RWPE1 (cell line): Measurements from ENCODE around the gene CNOT9.

Experiments used
- CTCF ChIA-PET: fragments of 350-600 bp; sonication (Branson Sonifier 250); formaldehyde crosslinking; extraction: SDS; loops from one replicate; lab custom pipeline; 2021; lab: Yijun Ruan, JAX
- POLR2A ChIA-PET: fragments of 400-600 bp; formaldehyde crosslinking; extraction: SDS; loops from one replicate; lab custom pipeline; 2020; ENCODE audit warnings: antibody characterized with exemption; ENCODE audit not compliant: low non-redundant PET; lab: Yijun Ruan, JAX
- DNase-seq: peaks from one replicate; pipeline ENCODE4 v3.0.0; 2012; ENCODE audit warnings: low spot score
- H3K27ac ChIP-seq: fragments of 450-650 bp; 2 replicates; pipeline ENCODE4 v1.5.1; 2017
- CTCF ChIP-seq: fragments of 450-650 bp; conservative IDR thresholded peaks from 2 replicates; pipeline ENCODE4 v1.5.1; 2017; ENCODE audit warnings: low read depth, mild to moderate bottlenecking

The CNOT9 gene

GRCh38 chr2:218585541-218585940 is 16.9 kb downstream of the CNOT9 start:
- no peak for TF ChIP-seq CTCF
- no peak for DNase-seq
- ChIA-PET CTCF (interaction anchor here (0.6 kb wide), 1 partner anchor 137 kb away, joined by 3 read pairs; no protein-coding TSS in a partner anchor), POLR2A (no interaction called here)
- no peak overlapping the region for H3K27ac ChIP-seq

DNA sequence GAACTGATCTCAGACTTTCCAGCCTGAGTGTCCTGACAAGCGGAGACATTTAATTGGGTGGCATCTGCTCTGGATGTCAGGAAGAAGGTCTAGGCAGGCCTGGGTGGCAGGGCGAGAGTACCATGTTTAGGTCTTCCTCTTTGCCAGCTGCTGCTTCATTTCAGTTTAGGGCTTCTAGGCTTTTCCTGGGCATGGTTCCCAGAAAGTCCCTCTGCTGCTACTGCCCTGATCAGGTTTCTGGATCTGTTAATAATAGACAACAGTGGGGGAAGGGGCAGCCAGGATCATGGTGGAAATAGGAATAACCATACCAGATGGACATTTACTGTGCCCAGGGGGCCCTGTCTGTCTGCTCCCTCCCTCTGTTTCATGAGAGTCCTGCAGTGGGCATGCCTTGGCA is 36.8 kb downstream of the CNOT9 start:
- ChIA-PET POLR2A (no interaction called here), CTCF (interaction anchor here (0.7 kb wide), 1 partner anchor 279 kb away, joined by 3 read pairs; no protein-coding TSS in a partner anchor)
- H3K27ac ChIP-seq, result peak overlapping the region; percentile 63
- TF ChIP-seq CTCF, result no peak
- no peak for DNase-seq

DNA sequence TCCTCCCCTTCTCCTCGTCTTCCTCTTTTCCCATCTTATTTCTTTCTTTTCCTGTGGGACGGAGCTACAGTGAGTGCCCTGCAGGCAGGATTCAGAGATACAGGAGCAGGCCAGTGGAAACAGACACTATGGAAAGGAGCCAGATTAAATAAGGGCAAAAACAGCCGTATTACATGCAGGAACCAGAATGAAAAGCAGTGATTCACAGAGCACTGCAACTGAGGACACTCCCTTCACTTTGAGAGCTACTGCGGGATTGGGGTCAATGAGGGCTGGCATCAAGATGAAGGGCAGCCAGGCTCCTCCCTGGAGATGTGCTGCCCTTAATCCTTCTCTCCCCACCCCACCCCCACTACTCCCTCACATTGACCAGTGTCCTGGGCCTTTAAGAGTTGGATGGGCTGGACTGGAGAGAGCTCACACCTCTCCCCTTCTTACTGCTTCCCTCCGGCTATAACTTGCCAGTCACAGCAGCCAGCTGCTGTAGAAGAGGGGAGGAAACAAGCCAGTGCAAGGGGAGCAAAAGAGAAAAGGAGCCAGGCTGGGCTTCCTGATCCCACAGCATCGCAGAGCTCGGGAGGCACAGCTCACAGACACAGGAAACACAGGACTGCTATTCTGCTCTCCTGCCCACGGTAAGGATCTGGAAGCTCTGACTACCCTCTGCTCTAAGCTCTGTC is 38.9 kb downstream of the CNOT9 start, which contains the start of gene PLCD4:
PLCD4 (plus strand) TSS at position 464 of the 680 bp plus-strand sequence. CDS start 7,841 bp downstream, outside the sequence.
- H3K27ac ChIP-seq, result peak within 1 kb of the TSS; percentile 95
- TF ChIP-seq CTCF, result no peak
- peak; percentile 82 for DNase-seq
- CTCF ChIA-PET, result no interaction called here
- POLR2A ChIA-PET, result no interaction called here

GRCh38 chr2:218615868-218616315 is 47.3 kb downstream of the CNOT9 start:
- POLR2A ChIA-PET, result interaction anchor here (1.0 kb wide), 1 partner anchor 18 kb away, joined by 3 read pairs; no protein-coding TSS in a partner anchor
- TF ChIP-seq CTCF, result no peak
- H3K27ac ChIP-seq, result no peak overlapping the region
- DNase-seq, result no peak
- CTCF ChIA-PET, result no interaction called here

- ChIA-PET POLR2A (no interaction called here), CTCF (interaction anchor here (0.6 kb wide), 1 partner anchor 17 kb away, joined by 4 read pairs; no protein-coding TSS in a partner anchor)
- peak; percentile 44 for TF ChIP-seq CTCF
- H3K27ac ChIP-seq, result no peak overlapping the region
- no peak for DNase-seq
Observed at GRCh38 chr2:218618102-218618860, 49.6 kb downstream of the CNOT9 start.

- ChIA-PET CTCF (interaction anchor here (0.5 kb wide), 1 partner anchor 1228 kb away, joined by 4 read pairs; no protein-coding TSS in a partner anchor), POLR2A (no interaction called here)
- TF ChIP-seq CTCF, result no peak
- DNase-seq, result no peak
- no peak overlapping the region for H3K27ac ChIP-seq
Observed at GRCh38 chr2:218621007-218621406, 52.4 kb downstream of the CNOT9 start.
